ENCODE measurements around the gene NME2.
A peak's percentile ranks its signal among the peaks of the same experiment; 100 is the strongest.
"Not testable (repeated sequence)": the region's sequence is repeated elsewhere in the genome, so short reads cannot be mapped to it uniquely, and the experiment has no call there.

The NME2 gene

DNA sequence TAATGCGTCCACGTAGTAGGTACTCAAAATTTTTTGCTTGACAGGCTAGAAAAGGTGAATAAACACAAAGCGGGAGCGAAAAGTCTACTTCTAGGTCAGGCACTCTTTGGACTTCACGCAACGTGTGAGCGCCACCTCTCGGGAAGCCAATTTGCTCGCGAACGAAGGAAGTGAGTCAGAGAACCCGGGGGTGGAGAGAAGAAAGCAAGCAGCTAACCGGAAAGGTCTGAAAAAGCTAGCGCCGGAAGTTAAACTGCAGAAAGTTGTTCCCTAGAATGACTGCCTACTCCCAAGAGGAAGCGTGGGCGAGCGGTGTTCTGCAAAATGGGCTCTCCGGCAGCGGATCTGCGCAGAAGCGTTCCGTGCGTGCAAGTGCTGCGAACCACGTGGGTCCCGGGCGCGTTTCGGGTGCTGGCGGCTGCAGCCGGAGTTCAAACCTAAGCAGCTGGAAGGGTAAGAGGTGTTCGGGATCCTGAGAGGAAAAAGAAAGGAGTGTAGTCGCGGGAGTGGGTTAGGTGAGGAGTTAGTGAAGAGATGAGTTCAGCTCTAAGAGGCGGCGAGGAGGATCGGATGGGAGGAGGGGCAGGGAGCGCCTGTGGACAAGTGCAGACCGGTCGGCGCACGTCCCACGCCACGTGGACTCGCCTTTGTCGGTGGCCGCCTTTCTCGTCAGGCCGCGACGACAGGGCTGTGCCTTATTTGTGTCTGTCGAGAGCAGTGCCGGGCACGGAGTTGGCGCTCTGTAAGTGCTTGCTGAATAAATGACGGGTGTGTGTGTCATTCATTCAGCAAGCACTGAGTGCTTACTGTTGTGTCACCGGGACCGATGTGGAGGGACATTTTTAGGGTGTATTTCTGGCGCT, 12.8 kb upstream of the NME2 start, which contains the start of gene NME1:
TSS of gene NME1 (plus strand) at position 350 of the 863 bp plus-strand sequence. CDS start 2,096 bp downstream, outside the sequence.
- peak; percentile 98 to 99 for DNase-seq

DNA sequence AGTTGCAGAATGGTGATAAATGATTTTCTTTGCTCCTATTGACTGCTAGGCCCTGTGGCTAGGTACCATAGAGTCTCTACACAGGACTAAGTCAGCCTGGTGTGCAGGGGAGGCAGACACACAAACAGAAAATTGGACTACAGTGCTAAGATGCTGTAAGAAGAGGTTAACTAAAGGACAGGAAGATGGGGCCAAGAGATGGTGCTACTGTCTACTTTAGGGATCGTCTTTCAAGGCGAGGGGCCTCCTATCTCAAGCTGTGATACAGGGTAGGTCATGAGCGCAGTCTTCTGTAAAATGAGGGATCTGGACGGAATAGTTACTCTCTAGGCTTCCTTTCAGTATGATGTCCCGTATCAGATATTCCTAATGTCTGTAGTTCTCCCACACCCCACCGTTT, 12.0 kb upstream of the NME2 start:
- peak in 1 of 2 donors; percentile 10 for DNase-seq

DNA sequence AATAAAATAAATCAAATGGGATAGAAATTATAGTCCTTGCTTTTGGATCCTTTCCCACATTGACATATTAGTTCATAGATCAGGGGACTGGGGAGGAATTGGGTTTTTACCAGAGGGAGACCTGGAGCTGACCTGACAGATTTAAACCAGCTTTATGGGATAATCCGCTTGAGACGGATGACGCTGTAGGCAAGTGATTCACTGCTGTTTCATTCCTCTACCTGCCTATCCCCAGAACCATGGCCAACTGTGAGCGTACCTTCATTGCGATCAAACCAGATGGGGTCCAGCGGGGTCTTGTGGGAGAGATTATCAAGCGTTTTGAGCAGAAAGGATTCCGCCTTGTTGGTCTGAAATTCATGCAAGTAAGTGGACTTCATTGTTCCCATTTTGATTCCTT, 10.8 kb upstream of the NME2 start:
- DNase-seq, result no peak

DNA sequence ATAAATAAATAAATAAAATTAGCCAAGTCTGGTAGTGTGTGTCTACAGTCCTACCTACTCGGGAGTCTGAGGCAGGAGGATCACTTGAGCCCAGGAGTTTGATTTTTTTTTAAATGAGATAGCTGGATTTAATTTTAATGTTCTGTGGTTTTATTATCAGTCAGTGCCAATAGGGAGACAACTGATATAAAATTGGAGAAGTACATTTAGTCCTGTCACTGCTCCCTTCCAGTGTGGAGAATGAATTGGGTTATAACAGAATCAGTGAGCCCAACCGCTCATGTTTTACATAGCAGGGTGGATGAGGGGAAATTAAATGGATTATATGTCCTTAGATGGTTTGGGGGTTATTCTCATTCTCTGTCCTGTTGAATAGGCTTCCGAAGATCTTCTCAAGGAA, 6.6 kb upstream of the NME2 start:
- DNase-seq, result no peak

DNA sequence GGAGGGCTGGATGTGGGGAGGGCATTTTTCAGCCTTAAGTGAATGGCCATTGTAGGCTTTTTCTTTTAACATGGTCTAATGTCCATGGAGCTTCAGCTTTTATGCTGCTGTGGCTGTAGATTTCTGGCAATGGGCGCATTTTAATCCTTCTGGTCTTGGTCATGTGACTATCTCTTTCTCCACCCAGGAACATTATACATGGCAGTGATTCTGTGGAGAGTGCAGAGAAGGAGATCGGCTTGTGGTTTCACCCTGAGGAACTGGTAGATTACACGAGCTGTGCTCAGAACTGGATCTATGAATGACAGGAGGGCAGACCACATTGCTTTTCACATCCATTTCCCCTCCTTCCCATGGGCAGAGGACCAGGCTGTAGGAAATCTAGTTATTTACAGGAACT, 4.7 kb upstream of the NME2 start:
- DNase-seq, result no peak

DNA sequence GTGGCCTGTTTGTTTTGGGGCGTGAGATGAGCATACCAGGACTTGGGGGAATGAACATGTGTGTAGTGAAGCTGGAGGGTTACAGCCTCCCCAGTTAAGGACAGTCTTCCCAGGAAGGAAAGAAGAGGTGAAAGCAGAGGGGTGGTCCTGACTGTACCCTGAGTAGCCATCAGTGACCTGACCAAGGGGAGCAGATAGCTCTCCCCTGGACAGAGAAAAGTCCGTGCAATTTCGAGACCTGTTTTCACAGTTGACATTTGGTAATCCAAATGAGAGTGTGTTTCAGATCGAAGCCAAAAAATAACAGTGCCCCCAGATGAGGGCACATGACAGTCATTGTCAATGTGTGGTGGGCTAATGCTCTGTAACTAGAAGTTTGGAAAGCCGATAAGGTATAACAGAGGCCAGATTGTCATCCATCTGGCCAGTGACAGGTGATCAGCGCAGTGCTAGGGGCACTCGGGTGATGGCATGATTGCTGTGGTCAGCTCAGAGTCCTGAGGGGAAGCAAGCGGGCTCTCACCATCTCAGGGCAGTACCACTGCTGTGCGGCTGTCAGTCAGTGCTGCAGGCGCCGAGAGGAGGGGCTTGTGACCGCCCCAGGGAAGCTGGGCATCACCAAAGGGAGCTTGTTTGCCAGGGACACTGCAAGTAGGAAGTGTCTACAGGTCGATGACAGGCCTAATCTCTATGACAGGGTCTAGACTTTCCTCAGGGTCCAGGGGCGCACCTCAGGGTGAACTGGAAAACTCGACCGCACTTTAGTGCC, 1.1 kb upstream of the NME2 start:
- DNase-seq, result no peak

DNA sequence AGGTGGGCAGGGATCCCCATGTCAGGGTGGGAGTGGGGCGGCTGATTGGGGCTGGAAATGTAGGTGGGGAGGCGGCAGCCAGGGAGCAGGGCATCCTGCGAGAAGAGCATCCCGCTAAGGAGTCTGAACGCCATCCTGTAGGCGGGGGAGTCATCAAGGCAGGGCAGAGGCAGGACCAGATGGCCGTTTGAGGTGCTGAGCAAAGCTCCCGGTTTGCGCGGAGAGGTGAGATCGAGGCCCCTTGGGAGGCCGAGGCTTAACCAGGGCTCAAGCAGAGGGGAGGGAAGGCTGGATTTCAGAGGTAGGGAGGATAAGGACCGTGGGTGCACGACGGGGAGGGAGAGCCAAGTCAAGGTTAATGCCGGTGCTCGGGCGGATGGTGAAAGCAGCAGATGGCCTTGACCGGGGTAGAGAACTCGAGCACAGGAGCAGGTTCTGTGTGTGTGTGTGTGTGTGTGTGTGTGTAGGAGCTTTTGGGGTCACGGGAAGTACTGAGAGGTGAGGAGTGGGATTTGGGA, 472 bp upstream of the NME2 start:
- DNase-seq, result no peak

DNA sequence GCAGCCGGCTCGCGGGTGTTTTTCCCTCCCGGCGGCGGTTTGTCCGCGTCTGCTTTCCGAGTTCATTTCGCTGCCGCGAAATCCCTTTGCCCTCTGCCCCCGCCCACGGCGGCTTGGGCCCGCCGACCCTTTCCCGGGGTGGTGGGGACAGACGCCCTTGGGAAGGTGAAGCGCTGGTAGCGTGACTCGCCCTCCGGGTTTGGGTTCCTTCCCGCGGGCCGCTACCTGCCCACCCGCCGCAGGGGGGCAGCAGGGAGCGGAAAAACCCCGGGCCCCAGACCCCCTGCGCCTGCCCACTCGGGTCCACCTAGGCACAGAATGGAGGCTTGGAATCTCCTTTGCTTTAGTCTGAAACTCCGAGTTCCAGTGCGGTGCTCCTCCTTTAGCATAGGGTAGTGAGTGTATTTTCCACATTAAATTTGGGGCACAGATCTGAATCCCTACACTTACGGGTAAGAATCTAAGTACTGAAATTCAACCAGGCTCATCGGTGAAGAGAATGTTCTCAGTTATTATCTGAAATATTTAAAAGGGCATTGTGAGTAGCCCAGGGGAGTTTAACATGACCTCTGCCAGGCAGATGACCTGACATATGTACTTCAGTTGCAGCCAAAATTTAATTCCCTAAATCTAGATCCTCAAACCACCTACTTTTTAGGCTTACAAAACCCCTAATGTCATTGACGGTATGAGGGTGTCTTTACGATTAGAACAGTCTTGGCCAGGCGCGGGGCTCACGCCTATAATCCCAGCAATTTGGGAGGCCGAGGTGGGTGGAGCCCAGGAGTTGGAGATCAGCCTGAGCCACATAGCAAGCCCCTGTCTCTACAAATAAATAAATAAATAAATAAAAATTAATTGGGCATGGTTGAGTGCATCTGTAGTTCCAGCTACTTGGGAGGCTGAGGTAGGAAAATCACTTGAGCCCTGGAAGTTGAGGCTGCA, 1.0 kb downstream of the NME2 start:
- peak; percentile 54 to 63 for DNase-seq

DNA sequence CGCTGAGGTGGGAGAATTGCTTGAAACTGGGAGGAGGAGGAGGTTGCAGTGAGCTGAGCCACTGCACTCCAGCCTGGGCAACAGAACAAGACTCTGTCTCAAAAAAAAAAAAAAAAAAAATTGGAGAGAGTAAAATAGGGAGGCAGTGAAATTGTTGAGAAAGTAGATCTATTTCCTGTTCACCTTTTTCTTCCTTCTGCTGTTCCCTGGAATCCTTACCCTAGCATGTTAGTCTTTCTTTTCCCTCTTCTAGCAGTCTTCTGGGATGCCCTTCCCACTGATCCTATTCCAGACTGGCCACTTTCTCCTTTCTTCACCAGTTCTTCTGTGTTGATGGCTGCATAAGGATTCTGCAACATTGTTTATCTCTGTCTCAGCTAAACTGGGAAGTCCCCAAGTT, 3.1 kb downstream of the NME2 start:
- no peak for DNase-seq

DNA sequence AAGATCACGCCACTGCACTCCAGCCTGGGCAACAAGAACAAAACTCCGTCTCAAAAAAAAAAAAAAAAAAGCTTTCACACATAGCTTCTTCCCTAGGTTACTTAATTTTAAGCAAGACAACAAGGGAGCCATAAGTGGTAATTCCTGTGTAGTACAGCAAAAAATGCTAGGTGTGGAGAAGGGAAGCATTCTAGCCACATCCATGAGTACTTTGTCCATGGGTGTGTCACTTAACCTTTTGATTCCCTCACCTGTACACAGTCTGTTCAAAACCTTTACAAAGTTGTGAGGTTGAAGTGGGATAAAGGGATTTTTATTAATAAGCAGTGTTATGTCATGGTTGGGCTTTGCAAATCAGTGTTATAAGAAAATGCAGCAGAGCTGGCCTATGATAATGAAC, 4.5 kb downstream of the NME2 start:
- DNase-seq, result no peak

DNA sequence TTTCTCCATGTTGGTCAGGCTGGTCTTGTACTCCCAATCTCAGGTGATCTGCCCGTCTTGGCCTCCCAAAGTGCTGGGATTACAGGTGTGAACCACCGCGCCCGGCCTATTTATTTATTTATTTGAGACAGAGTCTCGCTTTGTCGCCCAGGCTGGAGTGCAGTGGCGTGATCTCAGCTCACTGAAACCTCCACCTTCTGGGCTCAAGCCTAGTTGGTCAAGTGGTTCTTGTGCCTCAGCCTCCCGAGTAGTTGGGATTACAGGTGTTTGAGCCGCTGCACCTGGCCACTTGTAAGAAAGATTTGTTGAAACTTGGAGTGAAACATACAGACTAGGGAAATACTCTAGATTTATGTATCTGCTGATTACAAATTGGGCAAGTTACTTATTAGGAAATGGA, 5.8 kb downstream of the NME2 start:
- not testable (repeated sequence) for DNase-seq

DNA sequence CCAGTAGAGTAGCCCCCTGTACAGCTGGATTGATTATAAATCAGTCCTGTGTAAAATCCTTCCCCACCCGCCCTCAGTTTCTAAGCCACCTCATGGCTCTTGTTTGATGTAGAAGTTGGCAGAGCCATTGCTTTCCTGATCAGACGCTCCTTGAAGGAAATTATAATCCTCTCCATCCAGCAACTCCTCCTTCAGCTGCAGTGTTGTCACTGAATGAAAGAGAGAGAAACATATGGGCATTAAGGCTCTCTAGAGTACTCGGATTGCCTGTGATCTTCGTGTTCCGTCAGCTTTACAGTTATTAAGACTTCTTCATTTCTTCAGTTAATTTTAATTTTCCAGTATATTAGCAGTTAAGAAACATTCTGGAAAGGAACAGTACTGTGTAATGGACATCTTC, 14.3 kb downstream of the NME2 start:
- DNase-seq, result no peak

DNA sequence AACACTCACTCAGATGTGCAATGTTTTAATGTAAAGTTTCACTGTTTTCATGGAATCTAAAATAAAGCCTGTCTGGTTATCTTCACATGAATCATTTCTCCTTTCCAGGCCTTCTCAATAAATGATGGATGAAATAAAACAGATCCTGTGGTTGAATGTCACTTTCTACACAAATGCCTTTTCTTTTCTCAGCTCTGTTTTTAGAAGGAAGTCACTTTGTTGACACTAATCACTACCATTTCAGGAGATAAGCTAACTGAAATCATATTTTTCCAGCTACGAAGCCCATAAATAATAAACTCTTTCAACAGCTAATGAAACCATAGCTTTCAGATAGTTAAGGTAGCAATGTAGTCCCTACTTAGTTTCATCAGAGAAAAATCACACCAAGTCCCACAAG, 17.9 kb downstream of the NME2 start:
- no peak for DNase-seq

DNA sequence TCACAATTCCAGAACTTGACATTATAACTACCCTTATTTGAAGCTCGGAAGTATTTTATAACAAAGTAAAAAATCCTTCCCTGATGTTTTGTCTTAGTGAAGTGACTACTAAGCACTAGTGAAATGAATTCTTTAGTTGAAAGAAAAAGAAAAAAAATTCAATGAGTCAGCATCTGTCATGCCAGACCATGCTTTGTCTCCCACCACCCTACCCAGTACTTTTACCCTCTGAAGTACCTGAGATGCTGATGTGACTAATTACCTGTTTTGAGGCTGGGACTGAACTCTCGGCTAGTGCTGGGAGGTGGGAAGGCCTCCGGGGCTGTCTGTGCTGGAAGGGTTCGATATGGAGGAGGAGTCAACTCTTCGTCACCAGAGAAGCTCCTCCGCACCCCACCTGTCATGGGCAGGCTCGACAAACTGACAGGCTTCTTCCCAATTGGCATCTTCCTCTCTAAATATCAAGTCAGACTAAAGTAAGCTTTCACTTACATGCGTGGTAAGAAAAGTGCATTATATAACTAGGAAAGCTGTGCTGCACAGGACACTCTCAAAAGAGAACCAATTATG, 19.6 kb downstream of the NME2 start:
- no peak for DNase-seq

DNA sequence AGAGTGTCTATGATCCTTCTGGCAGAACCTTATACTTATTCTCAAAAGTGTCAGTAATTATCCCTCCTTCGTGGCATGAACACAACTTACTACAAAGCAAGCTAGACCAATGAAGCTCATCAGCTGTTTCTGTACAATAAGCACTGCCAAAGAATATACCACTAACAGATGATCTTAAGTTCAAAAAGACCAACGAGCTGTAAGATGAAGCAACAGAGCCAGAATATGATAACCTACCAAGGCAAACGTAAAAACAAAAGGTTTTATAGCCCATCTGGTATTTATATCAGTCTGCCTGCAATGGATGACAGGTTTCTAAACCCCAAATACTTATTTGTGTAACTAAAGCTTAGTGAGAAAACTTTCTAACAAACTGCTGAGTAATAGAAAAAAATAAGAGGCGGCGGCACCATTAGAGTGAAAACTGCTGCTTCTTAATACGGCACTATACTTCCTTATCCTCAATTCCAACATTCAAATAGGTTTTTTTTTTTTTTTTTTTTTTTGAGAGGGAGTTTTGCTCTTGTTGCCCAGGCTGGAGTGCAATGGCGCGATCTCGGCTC, 22.1 kb downstream of the NME2 start:
- no peak for DNase-seq

DNA sequence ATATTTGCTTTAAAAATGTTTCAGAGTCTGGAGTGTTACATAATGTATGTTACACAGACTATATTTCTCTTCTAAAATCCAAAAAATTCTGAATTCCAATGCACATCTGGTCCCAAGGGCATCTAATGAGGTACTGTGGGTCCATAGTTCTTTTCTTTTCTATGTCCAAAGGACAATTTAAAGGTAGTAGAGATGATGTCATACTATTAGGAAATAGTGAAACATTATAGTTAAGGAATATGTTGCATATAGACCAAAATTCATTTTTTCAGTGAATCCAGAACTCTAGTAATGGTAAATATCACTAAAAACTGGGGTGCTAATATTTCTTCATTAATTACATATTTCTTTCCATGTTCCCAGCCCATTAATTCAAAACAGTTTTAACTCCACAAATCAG, 23.0 kb downstream of the NME2 start:
- DNase-seq, result no peak

DNA sequence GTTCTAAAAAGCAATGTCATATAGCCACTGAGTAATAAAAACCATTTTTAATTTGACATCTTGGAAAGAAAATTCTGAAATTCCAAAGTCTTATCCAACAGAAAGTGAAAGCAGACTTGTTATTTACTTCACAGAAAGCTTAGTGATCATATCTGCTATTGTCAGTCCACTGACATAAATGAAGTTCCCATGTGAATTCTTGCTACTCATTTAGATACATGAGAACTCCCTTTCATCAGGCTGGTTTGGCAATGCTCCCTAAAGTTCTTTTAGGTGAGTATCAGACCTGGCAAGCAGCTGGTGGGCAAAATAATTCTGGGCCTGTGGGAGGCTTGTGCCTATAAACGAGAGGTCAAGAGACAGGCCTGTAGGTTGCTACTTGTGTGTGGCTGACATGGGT, 23.4 kb downstream of the NME2 start:
- DNase-seq, result no peak

DNA sequence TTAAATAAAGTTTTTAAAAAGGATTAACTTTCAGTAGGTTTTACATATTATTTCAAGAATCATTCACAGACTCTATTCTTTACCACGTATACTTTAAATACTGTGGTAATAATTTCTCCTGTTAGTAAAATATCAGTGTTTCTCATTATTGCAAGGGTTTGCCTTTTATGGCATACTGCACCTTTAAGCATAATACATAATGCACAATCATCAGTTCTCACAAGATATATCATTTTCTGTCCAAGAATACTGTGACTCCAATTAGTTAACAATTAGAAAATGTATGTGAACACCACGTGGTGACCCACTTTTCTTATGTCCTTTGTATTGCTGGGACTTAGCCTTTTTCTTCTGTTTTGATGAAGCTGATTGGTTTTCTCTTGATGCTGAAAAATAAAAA, 25.7 kb downstream of the NME2 start:
- DNase-seq, result no peak

DNA sequence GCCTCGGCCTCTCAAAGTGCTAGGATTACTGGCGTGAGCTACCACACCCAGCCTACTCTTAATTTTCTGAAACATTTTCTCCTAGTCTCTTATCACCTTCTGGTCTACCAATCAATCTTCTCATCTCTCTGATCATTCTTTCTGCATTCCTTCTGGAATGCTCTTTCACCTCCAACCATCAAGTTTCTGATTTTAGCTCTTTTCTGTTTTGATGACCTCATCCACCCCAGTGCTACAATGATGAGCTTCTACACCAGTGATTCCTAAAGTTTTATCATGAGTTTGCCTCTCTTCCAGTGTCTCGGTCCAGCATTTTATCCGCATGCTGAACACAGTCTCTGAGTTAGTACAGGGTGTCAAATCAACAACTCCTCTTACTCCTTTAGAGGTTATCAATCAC, 31.5 kb downstream of the NME2 start:
- DNase-seq, result no peak

DNA sequence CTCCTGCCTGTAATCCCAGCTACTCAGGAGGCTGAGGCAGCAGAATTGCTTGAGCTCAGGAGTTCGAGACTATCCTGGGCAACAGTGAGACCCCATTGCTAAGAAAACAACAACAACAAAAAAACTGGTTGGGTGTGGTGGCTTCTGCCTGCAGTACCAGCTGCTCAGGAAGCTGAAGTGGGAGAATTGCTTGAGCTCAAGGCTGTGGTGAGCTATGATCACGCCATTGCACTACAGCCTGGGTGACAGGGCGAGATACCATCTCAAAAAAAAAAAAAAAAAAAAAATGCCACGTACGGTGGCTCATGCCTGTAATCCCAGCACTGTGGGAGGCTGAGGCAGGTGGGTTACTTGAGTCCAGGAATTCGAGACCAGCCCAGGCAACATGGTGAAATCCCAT, 34.1 kb downstream of the NME2 start:
- DNase-seq, result peak in 1 of 2 donors; percentile 28

DNA sequence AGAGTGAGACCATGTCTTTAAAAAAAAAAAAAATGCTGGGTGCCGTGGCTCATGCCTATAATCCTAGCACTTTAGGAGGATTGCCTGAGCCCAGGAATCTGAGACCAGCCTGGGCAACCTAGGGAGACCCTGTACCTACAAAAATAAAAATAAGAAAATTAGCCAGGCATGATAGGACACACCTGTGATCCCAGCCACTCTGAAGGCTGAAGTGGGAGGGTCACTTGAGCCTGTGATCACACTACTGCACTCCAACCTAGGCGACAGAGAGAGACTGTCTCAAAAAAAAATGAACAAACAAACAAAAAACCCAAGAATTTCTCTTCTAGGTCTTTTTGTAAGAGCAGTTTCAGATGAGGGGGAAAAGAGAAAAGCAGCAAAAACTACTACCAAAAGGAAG, 34.6 kb downstream of the NME2 start:
- DNase-seq, result no peak

DNA sequence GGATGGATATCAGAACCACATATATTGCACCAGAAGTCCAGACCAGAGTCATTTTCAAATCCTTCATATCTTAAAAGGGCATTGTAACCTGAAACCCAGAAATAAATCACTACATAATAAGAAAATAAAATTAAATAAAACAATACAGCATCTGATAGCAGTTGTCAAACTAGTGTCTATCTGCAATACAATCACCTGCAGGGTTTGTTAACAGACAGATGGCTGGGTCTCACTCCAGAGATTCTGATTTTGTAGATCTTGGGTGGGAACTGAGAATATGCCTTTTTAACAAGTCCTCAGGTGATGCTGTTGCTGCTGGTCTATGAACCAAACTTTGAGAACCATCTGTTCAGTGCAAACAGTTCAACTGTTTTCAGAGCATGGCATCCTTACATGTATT, 37.6 kb downstream of the NME2 start:
- DNase-seq, result no peak
